B cell (primary cell): ENCODE measurements around the gene PLEKHG4.

Experiments
- EZH2 ChIP-seq: IDR thresholded peaks from 2 replicates; pipeline ENCODE4 v1.6.1; 2012; ENCODE audit warnings: borderline replicate concordance, low read depth, mild to moderate bottlenecking, moderate library complexity, low read length; ENCODE audit not compliant: insufficient read depth, poor library complexity, severe bottlenecking
- TF ChIP-seq, protein P1 (sequence below): fragments of 200-600 bp; IDR thresholded peaks from one replicate; pipeline ENCODE4 v1.8.0; 2022; ENCODE audit warnings: antibody characterized with exemption, mild to moderate bottlenecking

DNA sequence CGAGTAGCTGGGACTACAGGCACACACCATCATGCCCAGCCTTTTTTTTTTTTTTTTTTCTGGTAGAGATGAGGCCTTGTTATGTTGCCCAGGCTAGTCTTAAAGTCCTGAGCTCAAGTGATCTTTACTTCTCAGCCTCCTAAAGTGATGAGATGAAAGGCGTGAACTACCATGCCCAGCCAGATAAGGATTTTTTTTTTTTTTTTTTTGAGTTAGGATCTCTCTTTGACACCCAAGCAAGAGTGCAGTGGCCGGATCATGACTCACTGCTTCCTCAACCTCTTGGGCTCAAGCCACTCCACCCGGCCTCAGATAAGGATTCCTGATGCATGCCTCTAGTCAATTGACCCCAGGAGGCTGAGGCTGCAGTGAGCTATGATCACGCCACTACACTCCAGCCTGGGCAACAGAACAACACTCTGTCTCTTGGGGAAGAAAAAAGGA lies 11.2 kb upstream of the PLEKHG4 start:
- TF ChIP-seq, protein P1, sequence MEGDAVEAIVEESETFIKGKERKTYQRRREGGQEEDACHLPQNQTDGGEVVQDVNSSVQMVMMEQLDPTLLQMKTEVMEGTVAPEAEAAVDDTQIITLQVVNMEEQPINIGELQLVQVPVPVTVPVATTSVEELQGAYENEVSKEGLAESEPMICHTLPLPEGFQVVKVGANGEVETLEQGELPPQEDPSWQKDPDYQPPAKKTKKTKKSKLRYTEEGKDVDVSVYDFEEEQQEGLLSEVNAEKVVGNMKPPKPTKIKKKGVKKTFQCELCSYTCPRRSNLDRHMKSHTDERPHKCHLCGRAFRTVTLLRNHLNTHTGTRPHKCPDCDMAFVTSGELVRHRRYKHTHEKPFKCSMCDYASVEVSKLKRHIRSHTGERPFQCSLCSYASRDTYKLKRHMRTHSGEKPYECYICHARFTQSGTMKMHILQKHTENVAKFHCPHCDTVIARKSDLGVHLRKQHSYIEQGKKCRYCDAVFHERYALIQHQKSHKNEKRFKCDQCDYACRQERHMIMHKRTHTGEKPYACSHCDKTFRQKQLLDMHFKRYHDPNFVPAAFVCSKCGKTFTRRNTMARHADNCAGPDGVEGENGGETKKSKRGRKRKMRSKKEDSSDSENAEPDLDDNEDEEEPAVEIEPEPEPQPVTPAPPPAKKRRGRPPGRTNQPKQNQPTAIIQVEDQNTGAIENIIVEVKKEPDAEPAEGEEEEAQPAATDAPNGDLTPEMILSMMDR = no peak
- TF ChIP-seq EZH2 = no peak
